IPS-NIHi7 (cell line): ENCODE measurements around the gene PIK3IP1.
"Not testable (repeated sequence)": the region's sequence is repeated elsewhere in the genome, so short reads cannot be mapped to it uniquely, and the experiment has no call there.

Experiments
- DNase-seq: peaks from one replicate; pipeline ENCODE4 v3.0.0; 2012; ENCODE audit warnings: mixed read lengths; ENCODE audit errors: extremely low spot score

PIK3IP1 gene

GRCh38 chr22:31292236-31292989 is at the start of gene PIK3IP1:
Gene PIK3IP1, minus strand, starts transcription at chr22:31292488. Its CDS starts 144 bp downstream, at chr22:31292344.
- DNase-seq: peak; percentile 89

- no peak for DNase-seq
Measured at GRCh38 chr22:31341386-31342088, 49.2 kb upstream of the PIK3IP1 start.

GRCh38 chr22:31340765-31341247 is 48.5 kb upstream of the PIK3IP1 start:
- no peak for DNase-seq

GRCh38 chr22:31340360-31340759 is 48.1 kb upstream of the PIK3IP1 start:
- no peak for DNase-seq

- no peak for DNase-seq
Measured at GRCh38 chr22:31339148-31339832, 47.0 kb upstream of the PIK3IP1 start.

- DNase-seq: no peak
Measured at GRCh38 chr22:31337178-31337577, 44.9 kb upstream of the PIK3IP1 start.

GRCh38 chr22:31334329-31334728 is 42.0 kb upstream of the PIK3IP1 start:
- DNase-seq: no peak

GRCh38 chr22:31333641-31334040 is 41.4 kb upstream of the PIK3IP1 start:
- no peak for DNase-seq

- no peak for DNase-seq
Measured at GRCh38 chr22:31332886-31333285, 40.6 kb upstream of the PIK3IP1 start.

GRCh38 chr22:31332010-31332409 is 39.7 kb upstream of the PIK3IP1 start:
- DNase-seq: no peak

- no peak for DNase-seq
Measured at GRCh38 chr22:31329453-31330215, 37.3 kb upstream of the PIK3IP1 start.

- no peak for DNase-seq
Measured at GRCh38 chr22:31329029-31329428, 36.7 kb upstream of the PIK3IP1 start.

GRCh38 chr22:31328544-31328960 is 36.3 kb upstream of the PIK3IP1 start:
- DNase-seq: no peak

- DNase-seq: peak; percentile 43
Measured at GRCh38 chr22:31327806-31328543, 35.7 kb upstream of the PIK3IP1 start.

- DNase-seq: no peak
Measured at GRCh38 chr22:31326877-31327276, 34.6 kb upstream of the PIK3IP1 start.

- no peak for DNase-seq
Measured at GRCh38 chr22:31323578-31324550, 31.6 kb upstream of the PIK3IP1 start.

- no peak for DNase-seq
Measured at GRCh38 chr22:31321421-31321820, 29.1 kb upstream of the PIK3IP1 start.

GRCh38 chr22:31314220-31314619 is 21.9 kb upstream of the PIK3IP1 start:
- DNase-seq: not testable (repeated sequence)

GRCh38 chr22:31313366-31314147 is 21.3 kb upstream of the PIK3IP1 start:
- DNase-seq: peak; percentile 89
